ENCODE measurements around the gene NSDHL.

DNA sequence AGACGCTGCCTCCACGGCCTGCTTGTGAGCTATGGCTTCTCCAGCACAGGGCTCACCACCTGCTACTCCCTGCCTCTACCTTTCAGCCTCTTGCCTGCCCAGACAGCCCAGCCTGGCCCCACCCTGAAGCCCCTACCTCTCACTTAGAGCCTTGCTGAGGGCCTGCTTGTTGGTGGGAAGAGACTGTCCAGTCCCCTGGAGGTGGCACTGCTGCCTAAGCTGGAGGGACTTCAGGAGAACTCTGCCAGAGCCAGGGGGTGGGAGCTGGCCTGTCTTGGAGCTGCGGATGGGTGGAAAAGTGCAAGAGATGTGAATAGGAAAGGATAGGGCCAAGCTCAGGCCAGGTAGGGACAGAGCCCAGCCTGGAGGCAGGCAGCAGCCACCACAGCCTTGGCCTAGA lies 64.3 kb downstream of the NSDHL start:
- no peak for TF ChIP-seq POLR2A (IDR thresholded peaks at IDR 0.05; ENCODE audit: low read length)
- no peak for TF ChIP-seq GATA1 (IDR thresholded peaks at IDR 0.05; ENCODE audit: low read depth, low read length)
